ENCODE results near the gene UBAP2. TPM values are rescaled to one million over a fixed set of nuclear protein-coding genes. Genes with fewer than 3 reads are reported as not detected.

Gene UBAP2
- total RNA-seq, 1 donor from 2014 or later = 73.3 TPM

DNA sequence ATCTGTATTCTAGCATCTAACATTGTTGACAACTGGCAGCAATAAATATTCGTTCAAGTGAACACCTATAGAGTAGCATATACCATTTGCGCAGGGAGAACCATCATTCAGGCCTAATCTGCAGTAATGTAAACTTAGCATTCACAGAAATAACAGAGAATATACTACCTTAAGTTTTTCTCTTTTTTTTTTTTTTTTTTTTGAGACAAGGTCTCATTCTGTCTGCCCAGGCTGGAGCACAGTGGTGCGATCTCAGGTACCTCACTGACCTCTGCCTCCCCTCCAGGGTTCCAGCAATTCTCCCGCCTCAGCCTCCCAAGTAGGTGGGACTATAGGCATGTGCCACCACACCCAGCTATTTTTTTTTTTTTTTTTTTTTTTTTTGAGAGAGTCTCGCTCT lies 12.1 kb downstream of the UBAP2 start:
- Mint-ChIP-seq H3K36me3 (ENCODE audit: low read depth, unreplicated experiment) (peaks cover 6% of the 10 kb centered on the region), H3K4me1 (ENCODE audit: low read depth, unreplicated experiment) (peaks cover 3% of the 10 kb centered on the region), H3K27ac (ENCODE audit: unreplicated experiment) (peak overlapping the region; percentile 41), H3K9me3 (ENCODE audit: unreplicated experiment) (no peaks in the 10 kb centered on the region), H3K4me3 (ENCODE audit: unreplicated experiment) (no peak overlapping the region), H3K27me3 (ENCODE audit: low read depth, unreplicated experiment) (no peaks in the 10 kb centered on the region)
- no peak for FAIRE-seq
- H4K20me1 ChIP-seq (ENCODE audit: insufficient read depth, low read length) = peaks cover 69% of the 10 kb centered on the region
- no peaks in the 10 kb centered on the region for H3K4me1 ChIP-seq (ENCODE audit: insufficient read depth, low read length)
- no peaks in the 10 kb centered on the region for H3K27me3 ChIP-seq (ENCODE audit: insufficient read depth, low read length)
- no peaks in the 10 kb centered on the region for H3K9me3 ChIP-seq (ENCODE audit: insufficient read depth, low read depth, low read length)
- no peak for DNase-seq (ENCODE audit: low read depth)
- H3K27ac ChIP-seq (ENCODE audit: low read depth, low read length) = no peak overlapping the region
- no peak overlapping the region for H3K4me2 ChIP-seq (ENCODE audit: low read length)
- TF ChIP-seq EZH2 (IDR thresholded peaks at IDR 0.05; ENCODE audit: insufficient read depth, low read length) = no peak
- TF ChIP-seq, protein P1, sequence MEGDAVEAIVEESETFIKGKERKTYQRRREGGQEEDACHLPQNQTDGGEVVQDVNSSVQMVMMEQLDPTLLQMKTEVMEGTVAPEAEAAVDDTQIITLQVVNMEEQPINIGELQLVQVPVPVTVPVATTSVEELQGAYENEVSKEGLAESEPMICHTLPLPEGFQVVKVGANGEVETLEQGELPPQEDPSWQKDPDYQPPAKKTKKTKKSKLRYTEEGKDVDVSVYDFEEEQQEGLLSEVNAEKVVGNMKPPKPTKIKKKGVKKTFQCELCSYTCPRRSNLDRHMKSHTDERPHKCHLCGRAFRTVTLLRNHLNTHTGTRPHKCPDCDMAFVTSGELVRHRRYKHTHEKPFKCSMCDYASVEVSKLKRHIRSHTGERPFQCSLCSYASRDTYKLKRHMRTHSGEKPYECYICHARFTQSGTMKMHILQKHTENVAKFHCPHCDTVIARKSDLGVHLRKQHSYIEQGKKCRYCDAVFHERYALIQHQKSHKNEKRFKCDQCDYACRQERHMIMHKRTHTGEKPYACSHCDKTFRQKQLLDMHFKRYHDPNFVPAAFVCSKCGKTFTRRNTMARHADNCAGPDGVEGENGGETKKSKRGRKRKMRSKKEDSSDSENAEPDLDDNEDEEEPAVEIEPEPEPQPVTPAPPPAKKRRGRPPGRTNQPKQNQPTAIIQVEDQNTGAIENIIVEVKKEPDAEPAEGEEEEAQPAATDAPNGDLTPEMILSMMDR (IDR thresholded peaks at IDR 0.05; ENCODE audit: insufficient read depth, low read depth, low read length) = no peak
- H3K9ac ChIP-seq (ENCODE audit: low read length) = no peak overlapping the region
- H3K4me3 ChIP-seq (ENCODE audit: insufficient read depth, low read depth, low read length) = no peak overlapping the region
- H2AFZ ChIP-seq (ENCODE audit: low read depth, low read length) = no peak overlapping the region
- peaks cover 81% of the 10 kb centered on the region for H3K79me2 ChIP-seq (ENCODE audit: insufficient read depth, low read length)
- peaks cover 2% of the 10 kb centered on the region for H3K36me3 ChIP-seq (ENCODE audit: insufficient read depth, low read length)

DNA sequence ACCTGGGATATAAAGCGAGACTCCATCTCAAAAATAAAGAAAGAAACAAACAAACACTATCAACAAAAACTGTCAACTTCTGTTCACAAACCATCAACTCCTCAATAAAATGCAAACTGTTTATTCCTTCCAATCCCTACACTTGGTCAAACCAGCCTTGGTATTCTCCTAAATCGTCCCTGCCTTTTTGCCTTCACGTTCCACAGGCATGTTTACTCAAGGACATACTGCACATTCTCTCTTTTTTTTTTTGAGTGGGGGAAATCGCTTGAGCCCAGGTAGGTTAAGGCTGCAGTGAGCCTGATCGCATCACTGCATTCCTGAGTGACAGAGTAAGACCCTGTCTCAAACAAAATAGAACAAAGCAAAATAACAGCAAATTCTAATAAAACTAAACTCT lies 13.0 kb downstream of the UBAP2 start:
- no peak overlapping the region for H3K9ac ChIP-seq (ENCODE audit: low read length)
- H3K4me3 Mint-ChIP-seq (ENCODE audit: unreplicated experiment) = peak overlapping the region; percentile 46
- H3K9me3 Mint-ChIP-seq (ENCODE audit: unreplicated experiment) = no peaks in the 10 kb centered on the region
- no peak overlapping the region for H2AFZ ChIP-seq (ENCODE audit: low read depth, low read length)
- H3K4me3 ChIP-seq (ENCODE audit: insufficient read depth, low read depth, low read length) = no peak overlapping the region
- H3K27me3 ChIP-seq (ENCODE audit: insufficient read depth, low read length) = no peaks in the 10 kb centered on the region
- no peaks in the 10 kb centered on the region for H3K4me1 ChIP-seq (ENCODE audit: insufficient read depth, low read length)
- FAIRE-seq (no peak), DNase-seq (ENCODE audit: low read depth) (no peak)
- peaks cover 70% of the 10 kb centered on the region for H4K20me1 ChIP-seq (ENCODE audit: insufficient read depth, low read length)
- peaks cover 6% of the 10 kb centered on the region for H3K36me3 Mint-ChIP-seq (ENCODE audit: low read depth, unreplicated experiment)
- peaks cover under 1% of the 10 kb centered on the region for H3K36me3 ChIP-seq (ENCODE audit: insufficient read depth, low read length)
- H3K27ac Mint-ChIP-seq (ENCODE audit: unreplicated experiment) = peak overlapping the region; percentile 28
- no peaks in the 10 kb centered on the region for H3K27me3 Mint-ChIP-seq (ENCODE audit: low read depth, unreplicated experiment)
- H3K9me3 ChIP-seq (ENCODE audit: insufficient read depth, low read depth, low read length) = no peaks in the 10 kb centered on the region
- TF ChIP-seq, protein P1 (IDR thresholded peaks at IDR 0.05; ENCODE audit: insufficient read depth, low read depth, low read length) = no peak
- no peak for TF ChIP-seq EZH2 (IDR thresholded peaks at IDR 0.05; ENCODE audit: insufficient read depth, low read length)
- no peak overlapping the region for H3K27ac ChIP-seq (ENCODE audit: low read depth, low read length)
- no peak overlapping the region for H3K4me2 ChIP-seq (ENCODE audit: low read length)
- H3K79me2 ChIP-seq (ENCODE audit: insufficient read depth, low read length) = peaks cover 83% of the 10 kb centered on the region
- H3K4me1 Mint-ChIP-seq (ENCODE audit: low read depth, unreplicated experiment) = peaks cover 3% of the 10 kb centered on the region

DNA sequence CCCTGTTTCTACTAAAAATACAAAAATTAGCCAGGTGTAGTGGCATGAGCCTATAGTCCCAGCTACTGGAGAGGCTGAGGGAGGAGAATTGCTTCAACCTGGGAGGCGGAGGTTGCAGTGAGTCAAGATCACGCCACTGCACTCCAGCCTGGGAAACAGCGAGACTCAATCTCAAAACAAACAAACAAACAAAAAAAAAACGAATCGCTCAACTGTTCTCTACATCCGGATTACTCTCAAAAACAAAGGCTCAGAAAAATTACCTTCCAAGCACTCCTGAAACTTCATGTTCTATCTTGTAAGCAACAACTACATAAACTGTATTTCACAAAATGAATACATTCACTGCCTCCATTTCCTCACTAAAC lies 14.0 kb downstream of the UBAP2 start:
- FAIRE-seq (no peak), DNase-seq (ENCODE audit: low read depth) (no peak)
- H2AFZ ChIP-seq (ENCODE audit: low read depth, low read length) = no peak overlapping the region
- Mint-ChIP-seq H3K27ac (ENCODE audit: unreplicated experiment) (no peak overlapping the region), H3K36me3 (ENCODE audit: low read depth, unreplicated experiment) (peaks cover 6% of the 10 kb centered on the region), H3K4me1 (ENCODE audit: low read depth, unreplicated experiment) (peaks cover 3% of the 10 kb centered on the region), H3K27me3 (ENCODE audit: low read depth, unreplicated experiment) (no peaks in the 10 kb centered on the region), H3K4me3 (ENCODE audit: unreplicated experiment) (no peak overlapping the region), H3K9me3 (ENCODE audit: unreplicated experiment) (no peaks in the 10 kb centered on the region)
- H4K20me1 ChIP-seq (ENCODE audit: insufficient read depth, low read length) = peaks cover 65% of the 10 kb centered on the region
- no peak overlapping the region for H3K4me3 ChIP-seq (ENCODE audit: insufficient read depth, low read depth, low read length)
- peak overlapping the region; percentile 10 for H3K9ac ChIP-seq (ENCODE audit: low read length)
- no peaks in the 10 kb centered on the region for H3K36me3 ChIP-seq (ENCODE audit: insufficient read depth, low read length)
- H3K27ac ChIP-seq (ENCODE audit: low read depth, low read length) = peak overlapping the region; percentile 23
- peaks cover 81% of the 10 kb centered on the region for H3K79me2 ChIP-seq (ENCODE audit: insufficient read depth, low read length)
- no peaks in the 10 kb centered on the region for H3K4me1 ChIP-seq (ENCODE audit: insufficient read depth, low read length)
- H3K4me2 ChIP-seq (ENCODE audit: low read length) = no peak overlapping the region
- no peaks in the 10 kb centered on the region for H3K27me3 ChIP-seq (ENCODE audit: insufficient read depth, low read length)
- H3K9me3 ChIP-seq (ENCODE audit: insufficient read depth, low read depth, low read length) = no peaks in the 10 kb centered on the region
- TF ChIP-seq, protein P1 (IDR thresholded peaks at IDR 0.05; ENCODE audit: insufficient read depth, low read depth, low read length) = no peak
- TF ChIP-seq EZH2 (IDR thresholded peaks at IDR 0.05; ENCODE audit: insufficient read depth, low read length) = no peak

Measured in astrocyte (in vitro differentiated cells and primary cell).